ENCODE measurements around the gene SLC6A11.
A peak's percentile ranks its signal among the peaks of the same experiment; 100 is the strongest.

The SLC6A11 gene

DNA sequence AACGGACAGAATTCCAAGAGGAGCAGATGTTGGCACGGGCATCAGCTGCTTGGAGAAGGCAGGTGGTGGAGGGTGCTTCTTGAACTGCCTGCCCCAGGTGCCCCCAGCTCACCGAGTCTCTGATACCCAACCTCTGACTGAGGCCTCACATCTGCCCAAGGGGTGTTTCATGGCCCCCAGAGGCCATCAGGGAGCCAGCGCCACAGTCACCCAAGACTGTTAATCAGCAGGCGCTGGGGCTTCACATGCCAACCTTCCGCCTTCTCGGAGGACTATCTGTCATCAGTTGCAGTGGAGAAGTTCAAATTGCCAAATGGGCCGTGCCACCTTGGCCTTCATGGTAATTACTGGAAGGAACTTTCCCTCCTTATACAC lies 114.6 kb downstream of the SLC6A11 start:
- DNase-seq (ENCODE audit: low read depth in 2 of 2), result no peak

DNA sequence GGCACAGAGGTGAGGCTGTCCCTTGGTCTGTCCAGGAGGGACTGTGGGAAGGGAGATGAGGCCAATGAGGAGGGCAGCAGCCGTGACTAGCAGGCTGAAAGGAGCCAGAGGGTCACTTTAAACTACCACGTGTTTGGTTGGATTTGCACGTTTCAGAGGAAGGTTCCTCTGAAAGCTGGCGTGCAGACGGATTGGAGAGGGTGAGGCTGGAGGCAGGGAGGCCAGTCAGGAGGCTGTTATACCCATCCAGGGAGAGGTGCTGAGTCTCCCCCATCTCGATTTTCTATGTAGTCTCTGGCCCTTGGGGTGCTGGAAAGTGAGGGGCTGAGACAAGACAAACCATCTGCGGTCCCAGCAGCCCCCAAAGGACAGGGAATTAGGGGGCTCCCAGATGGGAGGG lies 116.6 kb downstream of the SLC6A11 start:
- no peak for DNase-seq (ENCODE audit: low read depth in 2 of 2)

- no peak for DNase-seq (ENCODE audit: low read depth in 2 of 2)
Measured at GRCh38 chr3:10933021-10933420, 117.0 kb downstream of the SLC6A11 start.

DNA sequence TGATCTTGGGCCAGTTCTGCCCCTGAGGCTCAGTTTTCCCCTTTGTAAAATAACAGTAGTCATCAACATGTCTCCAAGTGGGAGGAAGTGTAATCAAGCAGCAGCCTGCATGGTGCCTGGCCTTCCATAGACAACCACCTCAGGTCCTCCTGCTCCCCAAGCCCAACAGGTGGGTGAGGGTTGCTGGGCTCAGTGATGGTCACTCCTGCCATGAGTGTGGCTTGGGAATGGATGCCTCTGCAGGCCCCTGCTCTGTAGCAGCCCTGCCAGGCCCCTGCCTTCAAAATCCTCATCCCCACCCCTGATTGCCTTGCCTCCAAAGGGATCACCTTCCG lies 117.4 kb downstream of the SLC6A11 start:
- DNase-seq (ENCODE audit: low read depth in 2 of 2), result no peak

DNA sequence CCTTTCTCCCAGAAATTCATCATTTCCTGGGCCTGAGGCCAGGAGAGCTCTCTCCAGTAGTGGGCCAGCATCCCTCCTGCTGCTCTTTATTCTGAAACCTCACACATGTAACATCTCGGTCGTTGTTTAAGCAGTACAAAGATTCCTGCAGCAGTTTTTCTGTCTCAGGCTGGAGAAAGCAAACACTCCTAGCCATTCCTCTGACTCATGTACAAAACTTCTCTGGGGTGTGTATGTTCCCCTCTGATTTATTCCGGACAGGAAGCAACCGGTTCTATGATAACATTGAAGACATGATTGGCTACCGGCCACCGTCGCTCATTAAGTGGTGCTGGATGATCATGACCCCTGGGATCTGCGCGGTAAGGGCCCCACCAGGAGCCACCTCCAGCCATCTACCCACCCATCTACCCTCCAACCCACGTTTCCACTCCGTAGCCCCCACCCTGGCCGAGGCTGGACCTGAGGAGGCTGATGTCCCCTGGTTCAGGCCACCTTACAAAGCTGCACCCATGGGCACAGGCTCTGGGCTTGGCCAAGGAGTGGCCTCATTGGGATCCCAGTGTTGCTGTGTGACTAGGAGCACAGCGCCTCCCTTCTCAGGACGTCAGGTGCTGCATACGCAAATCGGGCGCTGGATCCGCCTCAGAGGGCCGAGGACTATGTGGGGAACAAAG lies 117.9 kb downstream of the SLC6A11 start:
- no peak for DNase-seq (ENCODE audit: low read depth in 2 of 2)

GRCh38 chr3:10935028-10935427 lies 119.0 kb downstream of the SLC6A11 start:
- no peak for DNase-seq (ENCODE audit: low read depth in 2 of 2)

- DNase-seq (ENCODE audit: low read depth in 2 of 2), result no peak
Measured at GRCh38 chr3:10935846-10936631, 120.0 kb downstream of the SLC6A11 start.

DNA sequence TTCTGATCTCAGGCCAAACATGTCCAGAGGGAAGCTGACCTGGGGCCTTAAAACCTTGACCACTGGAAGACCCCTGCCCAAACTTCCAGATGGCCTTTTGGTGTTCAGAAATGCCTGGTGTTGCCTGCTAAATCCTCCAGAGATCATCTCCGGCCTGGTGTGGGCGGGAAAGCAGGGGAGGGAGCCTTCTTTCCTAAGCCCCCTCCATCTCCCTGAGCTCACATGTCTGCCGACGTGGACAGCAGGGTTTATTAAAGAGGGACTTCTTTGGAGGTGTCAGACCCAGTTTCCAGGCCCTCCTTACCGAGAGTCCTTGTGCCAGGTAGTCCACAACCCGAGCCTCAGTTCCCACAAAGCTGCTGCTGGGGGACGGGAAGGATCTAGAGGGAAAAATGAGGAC lies 120.7 kb downstream of the SLC6A11 start:
- no peak for DNase-seq (ENCODE audit: low read depth in 2 of 2)

GRCh38 chr3:10937141-10937825 lies 121.3 kb downstream of the SLC6A11 start:
- no peak for DNase-seq (ENCODE audit: low read depth in 2 of 2)

- no peak for DNase-seq (ENCODE audit: low read depth in 2 of 2)
Measured at GRCh38 chr3:10939556-10939955, 123.5 kb downstream of the SLC6A11 start.

GRCh38 chr3:10940106-10940505 lies 124.1 kb downstream of the SLC6A11 start:
- no peak for DNase-seq (ENCODE audit: low read depth in 2 of 2)

GRCh38 chr3:10941972-10942371 lies 125.9 kb downstream of the SLC6A11 start:
- DNase-seq (ENCODE audit: low read depth in 2 of 2), result no peak

DNA sequence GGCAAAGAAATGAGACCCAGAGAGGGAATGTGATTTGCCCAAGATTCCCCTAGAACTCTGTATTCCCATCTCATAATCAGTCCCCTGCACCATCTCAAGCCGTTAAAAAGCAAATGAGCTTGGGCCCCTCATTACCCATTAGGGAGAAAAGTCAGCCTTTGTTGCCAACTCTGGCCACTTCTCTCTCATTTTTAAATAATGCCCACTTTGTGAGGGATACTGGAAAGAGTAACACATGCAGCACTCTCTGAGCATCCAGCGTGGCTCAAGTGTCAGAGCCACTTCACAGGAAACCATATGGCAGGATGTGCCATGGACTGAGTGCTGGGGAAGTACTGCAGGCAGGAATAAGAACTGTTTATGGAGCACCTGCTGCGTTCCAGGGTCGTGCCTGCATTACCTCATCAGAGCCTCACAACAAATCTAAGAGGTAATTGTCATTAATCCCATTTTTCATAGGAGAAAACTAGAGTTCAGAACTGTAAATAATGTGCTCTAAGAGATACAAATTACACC lies 126.7 kb downstream of the SLC6A11 start:
- DNase-seq (ENCODE audit: low read depth in 2 of 2), result no peak

GRCh38 chr3:10944866-10945265 lies 128.8 kb downstream of the SLC6A11 start:
- no peak for DNase-seq (ENCODE audit: low read depth in 2 of 2)

GRCh38 chr3:10945683-10946287 lies 129.8 kb downstream of the SLC6A11 start:
- DNase-seq (ENCODE audit: low read depth in 2 of 2), result peak in 1 of 2 donors; percentile 18

- no peak for DNase-seq (ENCODE audit: low read depth in 2 of 2)
Measured at GRCh38 chr3:10946526-10946925, 130.5 kb downstream of the SLC6A11 start.

DNA sequence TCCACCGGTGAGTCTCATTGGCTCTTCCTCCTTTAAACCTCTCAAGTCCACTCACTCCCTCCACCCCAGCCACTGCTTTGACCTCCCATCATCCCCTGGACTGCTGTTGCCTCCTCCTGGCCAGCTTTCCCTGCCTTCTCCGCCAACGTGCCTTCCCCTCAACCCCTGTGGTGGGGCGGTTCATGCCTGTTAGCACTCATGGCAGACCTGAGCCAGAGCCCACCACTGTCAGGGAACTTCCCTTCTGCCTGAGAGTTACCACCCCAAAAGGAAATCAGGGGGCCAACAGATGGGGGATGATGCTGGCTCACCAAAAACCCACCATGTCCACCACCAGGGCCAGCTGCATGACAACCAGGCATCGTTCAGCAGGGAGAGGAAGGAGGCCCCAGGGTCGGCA lies 132.3 kb downstream of the SLC6A11 start:
- no peak for DNase-seq (ENCODE audit: low read depth in 2 of 2)

- no peak for DNase-seq (ENCODE audit: low read depth in 2 of 2)
Measured at GRCh38 chr3:10949197-10949596, 133.2 kb downstream of the SLC6A11 start.

GRCh38 chr3:10950476-10951294 lies 134.7 kb downstream of the SLC6A11 start:
- no peak for DNase-seq (ENCODE audit: low read depth in 2 of 2)

DNA sequence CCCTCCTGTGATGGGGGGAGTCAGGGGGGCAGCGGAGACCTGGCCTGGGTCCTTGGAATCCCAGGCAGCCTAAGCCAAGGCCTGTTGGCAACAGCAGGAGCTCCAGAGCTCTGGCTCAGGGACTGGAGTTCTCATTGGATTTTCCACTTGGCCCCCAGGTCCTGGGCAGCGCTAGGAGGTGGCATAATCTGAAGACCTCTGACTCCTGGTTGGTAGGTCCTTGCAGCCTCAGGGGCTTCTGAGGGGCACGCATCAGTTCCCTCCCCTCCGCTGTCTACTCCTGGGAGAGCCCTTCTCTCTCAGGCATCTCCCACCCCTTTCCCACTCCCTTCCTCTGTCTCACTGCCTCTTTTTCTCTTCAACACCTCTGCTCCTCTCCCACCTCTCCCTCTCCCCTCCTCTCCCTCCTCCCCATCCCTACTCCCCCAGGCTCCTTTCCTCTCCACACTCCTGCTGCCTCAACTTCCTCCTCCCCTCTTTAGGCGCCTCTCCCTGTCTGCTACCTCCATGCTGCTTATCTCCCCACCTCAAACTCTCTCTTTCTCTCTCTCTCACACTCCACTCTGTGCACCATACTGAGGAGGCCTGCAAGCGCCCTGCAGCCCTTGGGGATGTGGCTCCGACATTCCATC lies 135.4 kb downstream of the SLC6A11 start:
- DNase-seq (ENCODE audit: low read depth in 2 of 2), result no peak

- no peak for DNase-seq (ENCODE audit: low read depth in 2 of 2)
Measured at GRCh38 chr3:10952525-10952924, 136.5 kb downstream of the SLC6A11 start.

All from stimulated activated CD4-positive, alpha-beta T cell treated with anti-CD3 and anti-CD28 coated beads, Interleukin-1b, Interleukin-23, amount 100 ng/mL, for 1 hour (primary cell).